HG03521 (cell line): ENCODE measurements around the gene TLE4.
A peak's percentile ranks its signal among the peaks of the same experiment; 100 is the strongest.
"Not testable (repeated sequence)": the region's sequence is repeated elsewhere in the genome, so short reads cannot be mapped to it uniquely, and the experiment has no call there.

Experiments
- ATAC-seq: cut with Tn5 transposase; IDR thresholded peaks from one replicate; pipeline ENCODE4 v1.9.1; 2021; ENCODE audit warnings: mild to moderate bottlenecking, moderate library complexity; ENCODE audit not compliant: unreplicated experiment

TLE4 gene

DNA sequence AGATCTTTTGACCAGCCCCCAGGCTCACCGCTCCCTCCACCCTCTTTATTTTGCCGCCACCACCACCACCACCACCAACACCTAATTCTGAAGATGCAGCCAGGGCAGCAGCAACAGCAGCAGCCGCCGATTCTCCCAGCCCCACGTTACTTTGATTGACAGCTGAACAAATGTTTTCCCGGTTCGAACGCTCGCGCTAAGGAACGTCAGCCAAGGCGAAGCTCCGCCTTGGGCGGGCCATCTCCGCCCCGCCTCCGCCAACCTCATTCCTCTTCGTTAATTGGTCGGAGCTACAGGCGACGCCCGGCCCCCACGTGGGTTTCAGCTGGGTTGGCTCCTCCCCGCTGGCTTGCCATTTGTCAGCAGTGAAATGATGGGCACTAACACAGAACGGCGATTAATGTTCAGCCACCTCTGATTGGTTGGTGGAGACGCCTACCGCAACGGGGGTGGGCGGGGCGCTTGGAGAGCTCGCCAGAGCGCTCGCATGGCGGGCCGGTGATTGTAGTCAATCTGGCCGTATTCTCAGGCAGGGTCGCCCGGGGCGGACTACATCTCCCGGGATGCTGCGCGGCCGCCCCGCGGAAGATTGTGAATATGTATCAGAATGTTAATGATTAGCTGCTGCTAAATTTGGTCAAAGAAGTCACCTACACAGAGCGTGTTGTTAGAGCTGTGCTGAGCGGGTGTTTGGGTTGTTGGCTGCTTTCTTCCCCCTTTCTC is at the start of gene TLE4:
TSS of gene TLE4 (plus strand) at position 657 of the 723 bp plus-strand sequence. CDS start 826 bp downstream, outside the sequence.
- ATAC-seq = peak; percentile 81

DNA sequence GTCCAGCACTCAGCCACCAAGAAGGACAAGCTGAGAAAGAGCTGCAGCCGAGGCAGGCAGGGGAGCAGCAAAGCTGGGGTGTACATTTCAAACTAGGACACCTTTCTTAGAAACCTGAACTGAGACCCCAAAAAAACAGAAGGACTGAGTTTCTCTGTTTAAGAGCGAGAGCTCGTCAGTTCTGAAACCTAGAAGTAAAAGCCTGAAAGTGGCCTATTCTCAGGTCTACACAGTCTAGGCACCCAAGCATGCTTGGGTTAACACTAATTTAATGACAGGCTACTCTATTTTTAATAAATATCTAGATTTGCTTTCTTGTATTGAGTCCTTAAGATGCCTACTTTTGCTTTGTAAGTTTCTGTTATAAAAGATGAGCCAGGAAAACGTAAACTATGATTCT is 49.0 kb upstream of the TLE4 start:
- ATAC-seq = no peak

DNA sequence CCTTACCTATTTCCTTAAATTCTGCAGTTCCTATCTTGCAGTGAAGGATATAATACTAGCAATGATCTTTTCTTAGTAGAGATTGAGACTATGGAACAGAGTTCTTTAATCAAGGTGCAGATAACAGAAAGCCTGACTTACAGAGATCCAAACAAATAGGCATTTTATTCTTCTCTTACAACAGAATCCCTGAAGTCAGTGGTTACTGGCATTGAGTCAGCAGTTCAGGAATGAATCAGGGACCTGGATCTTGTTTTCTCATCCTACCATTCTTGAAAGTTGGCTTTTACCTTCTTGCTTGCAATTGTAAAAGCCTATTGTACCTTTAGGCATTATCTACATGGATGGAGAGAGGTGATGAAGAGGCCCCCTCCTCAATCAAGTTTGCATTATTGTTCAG is 47.5 kb upstream of the TLE4 start:
- no peak for ATAC-seq

DNA sequence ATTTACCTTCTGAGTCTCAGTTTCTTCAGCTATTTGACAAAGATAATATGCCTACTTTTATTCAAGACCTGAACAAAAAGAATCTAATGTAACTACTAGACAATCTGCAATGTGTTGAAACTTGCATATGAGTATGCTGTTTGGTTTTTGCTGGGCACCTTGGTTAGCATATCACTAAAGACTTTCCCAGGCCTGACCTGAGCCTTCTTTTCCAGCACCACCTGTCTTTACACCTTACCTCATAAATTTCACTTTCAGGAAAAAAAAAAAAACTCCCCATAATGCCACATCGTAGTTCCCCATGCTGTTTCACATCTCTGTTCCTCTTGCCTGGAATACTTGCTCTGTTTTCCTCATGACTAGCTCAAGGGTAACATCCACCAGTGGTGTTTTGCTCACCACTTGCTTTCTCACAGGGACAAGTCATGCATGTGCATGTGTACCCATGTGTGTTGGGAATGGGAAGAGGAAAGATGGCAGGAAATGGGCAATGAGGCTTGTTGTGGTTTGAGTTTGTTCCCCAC is 45.6 kb upstream of the TLE4 start:
- ATAC-seq = no peak

DNA sequence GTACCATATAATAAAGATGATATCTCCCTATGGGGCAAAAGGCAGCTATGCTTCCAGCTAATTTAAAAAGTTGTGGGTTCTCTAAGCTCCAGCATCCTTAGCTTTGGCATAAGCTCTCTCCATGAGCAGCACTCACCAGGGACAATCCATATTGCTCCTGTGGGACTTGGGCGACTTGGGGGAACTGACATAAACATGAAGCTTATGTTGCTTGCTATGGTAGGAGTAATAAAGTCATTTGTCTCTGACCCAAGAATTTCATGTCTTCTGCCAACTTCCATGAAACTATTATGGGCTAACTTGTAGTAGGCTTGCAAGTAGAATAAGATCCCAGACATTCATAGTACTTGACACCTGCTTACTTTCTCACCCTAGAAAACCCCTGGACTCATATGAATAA is 36.2 kb upstream of the TLE4 start:
- no peak for ATAC-seq

DNA sequence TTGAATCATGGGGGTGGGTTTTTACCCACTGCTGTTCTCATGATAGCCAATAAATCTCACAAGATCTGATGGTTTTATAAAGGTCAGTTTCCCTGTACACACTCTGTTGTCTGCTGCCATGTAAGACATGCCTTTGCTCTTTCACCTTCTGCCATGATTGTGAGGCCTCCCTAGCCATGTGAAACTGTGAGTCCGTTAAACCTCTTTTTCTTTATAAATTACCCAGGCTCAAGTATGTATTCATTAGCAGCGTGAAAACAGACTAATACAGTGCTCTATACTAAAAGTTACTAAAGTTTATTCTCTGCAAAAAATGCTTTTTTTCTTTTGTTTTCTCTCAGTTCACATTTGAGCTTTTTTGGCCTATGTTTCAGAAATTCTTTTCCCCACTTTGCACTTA is 33.9 kb upstream of the TLE4 start:
- ATAC-seq = no peak

DNA sequence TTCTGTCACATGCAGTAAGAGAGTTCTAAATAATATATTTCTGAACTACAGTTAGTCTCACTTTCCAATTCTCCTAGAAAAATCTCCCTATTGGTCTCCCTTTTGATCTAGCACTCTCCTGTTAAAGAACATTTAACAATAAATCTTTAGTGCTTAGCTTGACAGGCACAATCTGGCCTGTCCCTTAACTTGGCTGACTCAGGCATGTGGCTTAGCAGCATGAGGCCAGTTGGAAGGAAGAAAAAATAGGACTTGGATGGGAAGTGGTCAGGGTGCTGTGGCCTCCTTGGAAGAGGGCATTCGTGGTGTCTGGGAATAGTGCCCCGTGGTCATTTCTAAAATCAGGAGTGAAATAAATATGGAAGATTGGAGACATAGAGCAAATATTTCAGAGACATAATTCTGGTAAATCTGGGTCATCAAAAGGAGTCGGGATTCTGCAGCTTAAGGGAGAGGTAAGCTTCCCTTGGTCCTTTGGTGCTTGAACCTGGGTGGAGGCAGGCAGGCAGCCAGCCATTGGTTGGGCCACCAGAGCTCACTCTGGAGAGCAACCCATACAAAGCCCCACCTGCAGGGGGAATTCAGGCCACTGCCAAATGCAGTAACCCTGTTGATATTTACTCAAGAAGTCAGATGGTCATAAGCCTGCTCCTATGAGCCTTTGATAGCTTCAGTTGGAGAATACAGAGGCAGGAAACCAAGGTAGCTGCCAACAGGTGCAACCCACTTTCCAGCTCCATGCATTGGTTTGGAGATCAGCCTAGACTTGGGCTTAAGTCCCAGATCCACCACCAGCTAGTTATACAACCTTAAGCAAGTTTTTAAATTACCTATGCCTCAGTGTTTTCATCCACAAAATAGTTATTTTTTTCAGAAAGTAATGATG is 28.8 kb upstream of the TLE4 start:
- no peak for ATAC-seq

DNA sequence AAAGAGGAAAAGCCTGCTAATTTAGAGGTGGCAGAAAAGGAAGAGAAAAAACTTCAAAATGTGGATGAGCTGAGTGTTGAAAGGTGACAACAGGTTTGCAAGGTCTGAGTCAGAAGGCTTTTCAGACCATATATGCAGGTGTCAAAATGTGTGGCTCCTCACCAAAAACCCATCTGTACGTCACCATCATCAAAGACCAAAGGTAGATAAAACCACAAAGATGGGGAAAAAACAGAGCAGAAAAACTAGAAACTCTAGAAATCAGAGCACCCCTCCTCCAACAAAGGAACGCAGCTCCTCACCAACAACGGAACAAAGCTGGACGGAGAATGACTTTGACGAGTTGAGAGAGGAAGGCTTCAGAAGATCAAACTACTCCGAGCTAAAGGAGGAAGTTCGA is 27.4 kb upstream of the TLE4 start:
- not testable (repeated sequence) for ATAC-seq

DNA sequence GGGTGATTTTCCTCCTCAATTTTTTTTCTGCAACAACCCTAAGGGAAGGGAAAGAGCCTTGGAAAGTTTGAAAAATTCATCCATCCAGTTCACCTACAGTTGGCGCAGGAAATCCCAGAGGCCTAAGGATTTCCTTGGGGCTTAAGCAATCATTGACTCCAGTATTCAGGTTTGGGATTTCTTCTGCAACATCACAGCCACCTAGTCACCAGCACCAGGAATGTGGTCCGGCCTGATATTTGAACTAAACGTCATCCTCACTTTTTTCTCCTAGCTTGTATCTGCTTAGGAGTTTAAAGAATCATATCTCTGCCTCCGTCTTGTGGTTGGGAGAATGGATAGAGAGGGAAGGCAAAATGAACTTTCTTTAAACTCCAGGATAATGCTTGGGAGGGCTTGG is 20.2 kb upstream of the TLE4 start:
- ATAC-seq = no peak

DNA sequence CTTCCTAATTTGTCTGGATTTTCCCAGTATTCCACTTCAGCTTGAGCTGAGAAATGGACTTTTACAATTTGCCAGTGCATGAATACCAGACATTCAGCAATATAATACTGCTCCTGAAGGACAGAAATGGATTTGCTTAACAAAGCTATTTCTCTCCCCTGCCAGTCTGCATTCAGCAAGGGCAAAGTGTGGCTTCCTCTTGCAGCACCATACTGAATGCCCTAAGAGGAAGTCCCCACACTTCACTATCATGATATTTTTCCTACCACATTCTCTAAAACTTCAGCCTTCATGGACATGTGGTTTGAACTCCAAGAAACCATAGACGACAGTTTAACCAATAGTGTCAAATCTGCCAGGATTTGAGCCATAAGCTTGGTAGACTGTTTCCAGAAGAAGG is 19.8 kb upstream of the TLE4 start:
- no peak for ATAC-seq

DNA sequence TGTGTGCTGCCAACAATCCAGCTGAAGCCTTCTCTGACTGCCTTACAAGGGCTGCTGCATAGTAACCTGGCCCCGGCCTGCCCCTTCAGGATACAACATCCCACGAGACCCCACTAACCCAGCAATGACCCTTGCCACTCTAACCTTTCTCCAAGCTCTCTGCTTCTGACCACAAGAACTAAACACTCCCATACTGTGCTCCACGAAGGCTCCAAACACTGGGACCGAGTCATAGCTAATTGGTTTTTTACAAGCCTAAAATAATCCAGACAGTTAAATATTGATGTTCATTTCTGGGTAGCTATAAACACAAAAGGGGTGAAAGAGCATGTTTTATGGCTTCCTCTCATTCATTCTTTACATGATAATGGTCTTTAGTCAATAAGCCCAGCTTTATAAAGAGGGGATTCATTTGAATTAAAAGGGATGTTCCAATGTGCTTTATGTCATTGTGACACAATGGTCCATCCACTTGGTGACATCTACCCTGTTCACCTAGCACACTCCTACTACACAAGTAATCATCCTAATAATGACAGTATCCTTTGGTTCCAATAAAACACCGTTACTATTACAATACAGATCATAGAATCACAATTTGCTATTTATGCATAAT is 16.2 kb upstream of the TLE4 start:
- ATAC-seq = no peak

DNA sequence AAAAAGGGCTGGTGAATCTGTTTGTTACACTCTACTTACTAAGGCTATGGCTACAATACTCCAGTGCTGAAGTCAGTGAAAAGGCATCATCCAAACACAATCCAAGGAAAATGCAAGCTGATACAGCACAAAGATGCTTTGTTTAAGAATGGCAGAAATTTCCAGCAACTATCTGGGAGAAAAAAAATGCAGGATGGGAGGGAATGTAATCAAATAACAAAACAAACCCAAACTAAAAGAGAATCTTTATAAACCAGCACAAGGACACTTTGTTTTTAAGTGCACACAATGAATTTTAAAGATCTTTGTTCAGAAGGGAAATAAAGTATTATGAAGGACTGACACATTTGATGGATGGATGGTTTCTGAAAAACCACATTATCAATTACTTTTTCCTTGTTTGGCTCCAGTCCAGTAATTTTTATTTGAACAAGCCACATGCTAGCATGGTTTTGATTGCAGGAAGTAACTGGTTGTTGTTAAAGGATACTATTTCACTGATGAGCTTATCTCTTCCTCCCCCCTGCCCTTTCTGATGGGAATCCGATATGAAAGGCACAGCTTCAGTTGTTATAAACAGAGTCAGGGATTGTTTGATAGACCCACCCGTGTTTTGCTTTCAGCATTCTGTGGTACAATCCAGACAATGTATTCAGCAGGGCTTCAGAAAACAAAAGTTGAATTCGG is 12.1 kb upstream of the TLE4 start:
- ATAC-seq = no peak

DNA sequence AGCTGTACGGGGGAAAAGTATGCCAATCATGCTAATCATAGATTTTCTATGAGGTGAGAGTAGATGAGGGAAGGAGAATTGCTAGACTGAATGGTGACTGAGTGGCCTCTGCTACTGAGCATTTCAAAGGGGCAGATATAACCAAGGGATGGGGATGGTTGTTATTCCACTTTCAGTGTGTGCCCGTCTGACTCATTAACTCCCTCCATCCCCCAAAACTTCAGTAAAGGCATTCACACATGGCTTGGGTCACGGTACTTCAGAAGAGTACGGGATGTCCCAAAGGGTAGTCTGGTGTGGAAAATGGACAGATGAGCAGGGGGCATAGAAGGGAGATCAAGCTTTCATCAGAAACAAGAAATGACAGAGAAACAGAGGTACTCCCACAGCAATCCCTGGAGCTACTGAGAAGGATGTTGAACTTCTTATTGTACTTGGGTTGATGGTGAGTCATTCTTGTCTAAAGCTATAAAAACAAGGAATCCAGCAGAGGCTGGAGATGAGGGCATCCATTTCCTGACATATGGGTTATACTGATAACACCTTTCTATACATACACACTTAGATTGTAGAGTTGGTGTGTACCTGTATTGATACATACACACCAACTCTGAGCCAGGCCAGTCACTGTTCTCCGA is 8.9 kb upstream of the TLE4 start:
- ATAC-seq = no peak

DNA sequence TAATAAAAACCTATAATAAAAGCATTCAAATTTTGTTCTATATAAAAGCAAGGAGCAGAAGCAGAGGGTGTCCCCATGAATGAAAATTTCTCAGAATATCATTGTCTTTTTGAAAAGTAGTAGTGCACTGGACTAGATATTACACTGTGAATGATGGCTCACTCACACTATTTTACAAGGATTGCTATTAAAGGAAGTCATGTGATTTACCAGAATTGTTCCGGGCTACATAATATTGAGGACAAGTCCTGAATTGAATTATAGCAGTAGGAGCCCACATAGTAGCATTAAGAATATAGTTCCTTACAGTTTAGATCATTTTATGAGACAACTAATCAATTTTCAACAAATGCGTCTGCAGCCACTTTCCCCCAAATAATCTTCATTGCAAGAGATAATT is 7.7 kb upstream of the TLE4 start:
- ATAC-seq = no peak

DNA sequence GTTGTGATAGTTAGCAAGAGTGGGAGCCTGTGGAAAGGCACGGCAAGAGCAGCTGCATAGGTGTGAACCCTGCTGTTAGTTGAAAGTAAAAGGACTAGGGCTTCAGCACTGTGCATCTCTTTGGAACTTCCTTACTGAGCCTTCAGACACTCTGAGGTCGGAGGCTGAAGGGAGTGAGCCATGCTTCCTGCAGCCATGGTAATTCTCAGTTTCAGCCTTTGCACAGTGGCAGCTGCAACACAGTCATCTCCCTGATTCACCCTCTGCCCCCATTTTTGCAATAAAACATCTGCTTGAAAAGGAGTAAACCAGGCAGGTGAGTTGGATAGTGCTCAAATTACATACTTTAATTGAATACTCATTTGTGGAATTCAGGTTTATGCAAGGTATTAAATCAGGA is 6.5 kb upstream of the TLE4 start:
- ATAC-seq = peak; percentile 88

DNA sequence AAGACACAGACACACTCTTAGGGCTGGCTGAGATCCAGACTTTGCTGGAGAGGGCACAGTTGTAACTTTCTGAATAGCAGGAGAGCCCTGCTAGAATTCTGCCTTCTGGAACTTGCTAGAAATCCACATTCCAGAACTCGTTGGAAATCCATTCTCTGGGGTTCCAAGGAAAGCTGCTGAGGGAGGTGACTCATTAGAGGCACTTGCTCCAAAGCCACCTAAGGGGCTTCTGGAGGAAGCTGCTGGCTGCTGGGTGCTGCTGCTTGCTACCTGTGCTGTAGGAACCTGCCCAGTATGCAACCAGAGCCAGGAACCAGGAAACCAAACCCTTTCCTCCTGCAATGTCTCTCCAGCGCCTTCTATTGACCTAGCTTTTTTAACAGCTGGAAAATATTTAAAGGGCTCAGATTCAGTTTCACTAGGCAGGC is 4.1 kb upstream of the TLE4 start:
- no peak for ATAC-seq

DNA sequence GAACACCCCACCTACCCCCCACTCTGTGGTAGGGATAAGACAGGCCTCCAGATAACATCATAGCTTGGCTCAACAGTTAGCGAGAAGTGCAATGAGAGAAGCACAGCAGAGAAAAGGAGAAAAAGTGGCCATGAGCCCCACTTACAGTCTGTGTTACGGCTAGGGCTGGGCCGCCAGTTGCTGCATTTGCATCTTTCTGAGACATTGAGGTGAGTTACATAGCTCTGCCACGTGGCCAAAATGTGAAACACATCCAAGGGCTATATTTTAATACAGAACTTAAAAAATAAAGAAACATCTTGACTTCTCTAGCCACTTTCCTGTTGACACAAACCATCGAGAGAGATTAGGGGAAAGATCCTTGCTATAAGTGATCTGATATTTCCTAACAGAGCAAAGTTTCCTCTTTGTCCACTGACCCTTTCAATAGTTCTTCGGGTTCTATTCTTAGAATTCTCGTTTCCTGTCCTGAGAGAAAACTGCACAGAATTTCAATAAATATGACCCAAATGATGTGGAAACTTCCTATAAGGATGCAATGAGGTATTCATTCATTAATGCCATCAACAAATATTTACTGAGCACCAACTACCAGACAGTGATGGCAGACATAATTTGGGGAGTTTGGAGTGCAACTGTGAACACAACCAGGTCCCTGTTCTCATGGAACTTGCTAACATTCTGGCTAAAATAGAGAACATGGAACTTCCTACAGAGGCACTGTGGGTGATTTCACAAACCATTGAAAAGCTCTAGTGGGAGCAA is 3.2 kb upstream of the TLE4 start:
- no peak for ATAC-seq

DNA sequence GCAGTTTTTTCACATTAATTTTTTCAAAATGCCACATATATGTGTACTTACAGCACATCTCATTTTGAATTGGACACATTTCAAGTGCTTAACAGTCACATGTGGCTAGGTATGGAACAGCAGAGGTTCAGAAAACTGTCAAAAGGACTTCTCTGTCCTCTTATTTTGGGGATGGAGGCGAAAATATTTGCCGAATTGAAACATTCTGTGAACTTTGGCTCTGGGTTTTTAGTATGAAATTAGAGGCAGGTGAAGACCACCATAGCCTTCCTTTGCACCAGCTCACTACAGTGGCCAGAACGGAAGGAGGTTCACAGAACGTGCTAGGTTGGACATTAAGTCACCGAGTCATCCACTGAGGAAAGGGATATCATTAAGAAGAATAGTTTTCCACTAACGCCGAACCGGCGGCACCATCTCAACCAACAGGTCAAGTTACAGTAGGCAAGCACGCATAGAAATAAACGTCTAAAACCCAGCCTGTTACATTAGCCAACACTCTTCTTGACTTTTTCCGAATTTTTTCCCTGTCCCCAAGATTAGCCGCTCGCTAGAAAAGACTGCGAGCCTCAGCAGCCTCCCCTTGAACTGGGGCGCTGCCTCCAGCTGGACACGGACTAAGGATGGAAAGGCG is 1.8 kb upstream of the TLE4 start:
- ATAC-seq = no peak
